Activated CD4-positive, alpha-beta T cell treated with anti-CD3 and anti-CD28 coated beads for 24 hours (primary cell): ENCODE results near the gene PSMB1.

Experiments used
- DNase-seq, 2 donors: peaks; one replicate each; pipeline ENCODE4 v3.0.0-alpha.2; 2020; ENCODE audit warnings: low read depth in 2 of 2

Gene PSMB1

GRCh38 chr6:170552765-170553533 is at the start of gene PSMB1:
PSMB1 (minus strand) TSS chr6:170553307; CDS start chr6:170553242, 65 bp downstream.
- DNase-seq = peak; percentile 65 to 74

- DNase-seq = no peak
Measured at GRCh38 chr6:170597278-170597677, 44.2 kb upstream of the PSMB1 start.

GRCh38 chr6:170596426-170596825 is 43.3 kb upstream of the PSMB1 start:
- no peak for DNase-seq

GRCh38 chr6:170590725-170591124 is 37.6 kb upstream of the PSMB1 start:
- DNase-seq = no peak

GRCh38 chr6:170584954-170585498 is 31.9 kb upstream of the PSMB1 start:
- DNase-seq = no peak

- DNase-seq = peak; percentile 87 to 88
Measured at GRCh38 chr6:170584181-170584953, 31.3 kb upstream of the PSMB1 start, which contains the start of gene PDCD2. PDCD2 (minus strand) TSS chr6:170584637; CDS start chr6:170584581, 56 bp downstream.

GRCh38 chr6:170583756-170584180 is 30.7 kb upstream of the PSMB1 start:
- no peak for DNase-seq

GRCh38 chr6:170578909-170579308 is 25.8 kb upstream of the PSMB1 start:
- no peak for DNase-seq

- DNase-seq = no peak
Measured at GRCh38 chr6:170575250-170575649, 22.1 kb upstream of the PSMB1 start.

GRCh38 chr6:170572704-170573466 is 19.8 kb upstream of the PSMB1 start:
- no peak for DNase-seq

- DNase-seq = no peak
Measured at GRCh38 chr6:170564936-170565530, 11.9 kb upstream of the PSMB1 start.

GRCh38 chr6:170561555-170561954 is 8.4 kb upstream of the PSMB1 start:
- no peak for DNase-seq

GRCh38 chr6:170555305-170555704 is 2.2 kb upstream of the PSMB1 start:
- DNase-seq = no peak

- no peak for DNase-seq
Measured at GRCh38 chr6:170554796-170555137, 1.7 kb upstream of the PSMB1 start.

GRCh38 chr6:170554013-170554795 is 1.1 kb upstream of the PSMB1 start, which contains the start of gene TBP:
TBP (plus strand) TSS chr6:170554369; CDS start chr6:170557030, 2,661 bp downstream.
- peak; percentile 89 to 94 for DNase-seq

- DNase-seq = no peak
Measured at GRCh38 chr6:170553534-170554012, 466 bp upstream of the PSMB1 start.

- DNase-seq = no peak
Measured at GRCh38 chr6:170545405-170545804, 7.7 kb downstream of the PSMB1 start.

- no peak for DNase-seq
Measured at GRCh38 chr6:170542031-170542719, 10.9 kb downstream of the PSMB1 start.

GRCh38 chr6:170537329-170537728 is 15.8 kb downstream of the PSMB1 start:
- no peak for DNase-seq

- DNase-seq = no peak
Measured at GRCh38 chr6:170536671-170537070, 16.4 kb downstream of the PSMB1 start.
